ENCODE results near the gene PPP2R2C.

Gene PPP2R2C

GRCh38 chr4:6472387-6473263 is at the start of gene PPP2R2C:
Gene PPP2R2C, minus strand, starts transcription at chr4:6472614. Its CDS starts 385 bp downstream, at chr4:6472229.
- no peaks in the 10 kb centered on the region for H3K79me2 ChIP-seq (ENCODE audit: insufficient read depth, low read length)
- no peak within 1 kb of the TSS for H3K4me3 ChIP-seq (ENCODE audit: low read length, poor library complexity, severe bottlenecking)
- H3K36me3 ChIP-seq (ENCODE audit: insufficient read depth, low read length), result no peaks in the 10 kb centered on the region
- no peaks in the 10 kb centered on the region for H3F3A ChIP-seq (ENCODE audit: low read depth)
- no peak within 1 kb of the TSS for H2AFZ ChIP-seq (ENCODE audit: low read length)
- no peak within 1 kb of the TSS for H3K9ac ChIP-seq (ENCODE audit: low read depth, low read length, poor library complexity, severe bottlenecking)
- no peaks in the 10 kb centered on the region for H3K27me3 ChIP-seq (ENCODE audit: insufficient read depth, low read length, poor library complexity, severe bottlenecking)
- H3K4me2 ChIP-seq (ENCODE audit: low read depth, low read length, poor library complexity, severe bottlenecking), result no peak within 1 kb of the TSS
- H4K20me1 ChIP-seq (ENCODE audit: insufficient read depth, low read length, poor library complexity, severe bottlenecking), result no peaks in the 10 kb centered on the region
- no peaks in the 10 kb centered on the region for H3K9me2 ChIP-seq (replicated peaks; ENCODE audit: low read depth, low read length)
- no peaks in the 10 kb centered on the region for H3K9me3 ChIP-seq (ENCODE audit: insufficient read depth, low read depth, low read length)
- TF ChIP-seq EZH2phosphoT487 (IDR thresholded peaks at IDR 0.05; ENCODE audit: borderline replicate concordance) (no peak), CTCF (conservative IDR thresholded peaks at IDR 0.05; ENCODE audit: low read length) (no peak)
- H3K4me1 ChIP-seq (ENCODE audit: insufficient read depth, low read length, poor library complexity, severe bottlenecking), result no peaks in the 10 kb centered on the region

GRCh38 chr4:6520978-6521377 is 48.6 kb upstream of the PPP2R2C start:
- Histone ChIP-seq H4K20me1 (ENCODE audit: insufficient read depth, low read length, poor library complexity, severe bottlenecking) (no peaks in the 10 kb centered on the region), H3K27me3 (ENCODE audit: insufficient read depth, low read length, poor library complexity, severe bottlenecking) (no peaks in the 10 kb centered on the region), H3K9me2 (replicated peaks; ENCODE audit: low read depth, low read length) (no peaks in the 10 kb centered on the region), H3K4me3 (ENCODE audit: low read length, poor library complexity, severe bottlenecking) (no peak overlapping the region), H2AFZ (ENCODE audit: low read length) (no peak overlapping the region), H3K36me3 (ENCODE audit: insufficient read depth, low read length) (no peaks in the 10 kb centered on the region), H3K79me2 (ENCODE audit: insufficient read depth, low read length) (no peaks in the 10 kb centered on the region), H3F3A (ENCODE audit: low read depth) (no peaks in the 10 kb centered on the region), H3K9ac (ENCODE audit: low read depth, low read length, poor library complexity, severe bottlenecking) (no peak overlapping the region), H3K9me3 (ENCODE audit: insufficient read depth, low read depth, low read length) (no peaks in the 10 kb centered on the region; the same call in 1 of the 2 replicates), H3K4me1 (ENCODE audit: insufficient read depth, low read length, poor library complexity, severe bottlenecking) (no peaks in the 10 kb centered on the region), H3K4me2 (ENCODE audit: low read depth, low read length, poor library complexity, severe bottlenecking) (no peak overlapping the region)
- TF ChIP-seq CTCF (conservative IDR thresholded peaks at IDR 0.05; ENCODE audit: low read length), result no peak
- no peak for TF ChIP-seq EZH2phosphoT487 (IDR thresholded peaks at IDR 0.05; ENCODE audit: borderline replicate concordance)

DNA sequence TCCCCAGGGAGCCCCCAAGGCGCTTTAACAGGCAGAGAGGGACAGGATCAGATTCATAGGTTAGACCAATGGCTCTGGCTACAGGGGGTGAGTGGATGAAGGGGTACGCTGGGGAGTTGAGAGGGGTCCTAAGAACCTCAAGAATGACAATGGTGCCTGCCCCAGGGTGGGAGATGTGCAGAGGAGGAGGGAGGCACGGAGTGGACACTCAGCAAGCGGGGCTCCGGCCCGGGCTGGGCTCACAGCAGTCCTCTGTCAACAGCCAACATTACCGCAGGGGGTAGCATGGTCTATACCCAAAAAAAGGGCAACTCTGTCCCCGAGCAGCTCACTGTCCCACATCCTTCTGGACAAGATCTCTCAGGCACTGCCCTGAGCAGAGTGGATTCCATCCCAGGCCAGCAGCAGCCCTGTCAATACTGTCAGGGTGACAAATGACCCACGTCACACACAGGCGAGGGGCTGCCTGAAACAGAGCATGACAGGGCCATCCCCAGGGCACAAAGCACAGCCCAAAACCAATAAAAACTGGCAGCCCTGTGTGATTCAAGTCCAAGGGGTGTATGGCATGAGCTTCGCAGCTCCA is 47.7 kb upstream of the PPP2R2C start:
- H2AFZ ChIP-seq (ENCODE audit: low read length), result no peak overlapping the region
- no peaks in the 10 kb centered on the region for H3F3A ChIP-seq (ENCODE audit: low read depth)
- H3K79me2 ChIP-seq (ENCODE audit: insufficient read depth, low read length), result no peaks in the 10 kb centered on the region
- H3K9ac ChIP-seq (ENCODE audit: low read depth, low read length, poor library complexity, severe bottlenecking), result no peak overlapping the region
- no peaks in the 10 kb centered on the region for H3K36me3 ChIP-seq (ENCODE audit: insufficient read depth, low read length)
- no peak overlapping the region for H3K4me2 ChIP-seq (ENCODE audit: low read depth, low read length, poor library complexity, severe bottlenecking)
- H3K27me3 ChIP-seq (ENCODE audit: insufficient read depth, low read length, poor library complexity, severe bottlenecking), result no peaks in the 10 kb centered on the region
- no peaks in the 10 kb centered on the region for H3K9me2 ChIP-seq (replicated peaks; ENCODE audit: low read depth, low read length)
- H3K4me1 ChIP-seq (ENCODE audit: insufficient read depth, low read length, poor library complexity, severe bottlenecking), result no peaks in the 10 kb centered on the region
- TF ChIP-seq EZH2phosphoT487 (IDR thresholded peaks at IDR 0.05; ENCODE audit: borderline replicate concordance) (no peak), CTCF (conservative IDR thresholded peaks at IDR 0.05; ENCODE audit: low read length) (no peak)
- no peak overlapping the region for H3K4me3 ChIP-seq (ENCODE audit: low read length, poor library complexity, severe bottlenecking)
- H4K20me1 ChIP-seq (ENCODE audit: insufficient read depth, low read length, poor library complexity, severe bottlenecking), result no peaks in the 10 kb centered on the region
- H3K9me3 ChIP-seq (ENCODE audit: insufficient read depth, low read depth, low read length), result no peaks in the 10 kb centered on the region; the same call in 1 of the 2 replicates
